IMR-90 (cell line): ENCODE measurements around the gene CCDC13. TPM values are rescaled to one million over a fixed set of nuclear protein-coding genes. Genes with fewer than 3 reads are reported as not detected.

Experiments
- MAFK ChIP-seq: IDR thresholded peaks from 2 replicates; pipeline ENCODE4 v1.6.1; 2012; ENCODE audit warnings: low read depth, low read length, improper control_type of control experiment
- MAZ ChIP-seq: IDR thresholded peaks from 2 replicates; pipeline ENCODE4 v1.6.1; 2012; ENCODE audit warnings: low read depth, mild to moderate bottlenecking, low read length, improper control_type of control experiment, moderate library complexity, borderline replicate concordance
- RFX5 ChIP-seq: IDR thresholded peaks from 2 replicates; pipeline ENCODE4 v1.8.0; 2012; ENCODE audit warnings: low read depth, mild to moderate bottlenecking, low read length, moderate library complexity
- polyA plus RNA-seq, 3 experiments: library from polyadenylated mRNA; depleted of rRNA; stranded (reverse); fragments of >200 nt; gene quantifications; 2 replicates each; pipeline ENCODE4 v1.2.3, GENCODE V29; 2012; ENCODE audit warnings: low replicate concordance in 1 of 3
- total RNA-seq: library from RNA; depleted of rRNA; stranded (reverse); fragments of >200 nt; gene quantifications from 2 replicates; pipeline ENCODE4 v1.2.3, GENCODE V29; 2012
- TF ChIP-seq, protein P1 (sequence below): conservative IDR thresholded peaks from 2 replicates; pipeline ENCODE4 v1.5.1; 2012; ENCODE audit warnings: mild to moderate bottlenecking, low read depth, low read length, improper control_type of control experiment

The CCDC13 gene
- total and polyA plus RNA-seq, 2 of the 4 experiments (the other 2 are of a cell fraction) = 0.18 to 0.19 TPM

DNA sequence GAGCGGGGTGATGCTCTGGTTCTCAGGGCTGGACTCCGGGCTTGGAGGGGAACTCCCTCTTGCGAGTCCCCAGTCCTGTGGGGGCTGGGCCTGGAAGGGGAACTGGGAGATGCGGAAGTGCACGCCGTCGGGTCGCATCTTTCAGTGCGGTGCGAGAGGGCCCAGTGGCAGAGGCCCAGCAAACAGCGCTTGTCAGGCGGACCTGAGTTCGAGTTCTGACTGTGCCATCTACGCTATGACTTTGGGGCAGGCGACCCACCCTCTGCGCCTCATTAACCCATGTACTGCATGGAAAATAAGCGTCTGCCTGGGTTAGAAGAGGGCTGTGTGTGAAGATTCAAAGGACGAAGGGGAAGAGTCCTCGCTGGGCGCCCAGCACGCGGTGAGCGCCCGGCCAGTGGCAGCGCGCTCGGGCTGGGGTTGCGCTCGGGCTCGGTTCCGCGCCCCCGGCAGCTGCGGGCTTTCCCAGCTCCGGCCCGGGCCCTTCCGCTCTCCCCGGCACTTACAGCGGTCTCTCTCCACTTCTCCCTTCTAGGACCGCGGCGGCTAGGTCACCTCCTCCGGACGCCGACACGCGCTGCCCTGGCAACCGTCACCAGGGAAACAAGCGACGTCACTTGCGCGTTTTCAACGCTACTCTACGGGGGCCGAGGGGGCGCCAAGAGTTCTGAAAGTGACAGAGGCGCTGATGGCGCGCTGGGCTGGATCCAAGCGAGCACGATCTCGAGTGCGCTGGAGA, at the start of gene CCDC13 (continued):
- TF ChIP-seq, protein P1, sequence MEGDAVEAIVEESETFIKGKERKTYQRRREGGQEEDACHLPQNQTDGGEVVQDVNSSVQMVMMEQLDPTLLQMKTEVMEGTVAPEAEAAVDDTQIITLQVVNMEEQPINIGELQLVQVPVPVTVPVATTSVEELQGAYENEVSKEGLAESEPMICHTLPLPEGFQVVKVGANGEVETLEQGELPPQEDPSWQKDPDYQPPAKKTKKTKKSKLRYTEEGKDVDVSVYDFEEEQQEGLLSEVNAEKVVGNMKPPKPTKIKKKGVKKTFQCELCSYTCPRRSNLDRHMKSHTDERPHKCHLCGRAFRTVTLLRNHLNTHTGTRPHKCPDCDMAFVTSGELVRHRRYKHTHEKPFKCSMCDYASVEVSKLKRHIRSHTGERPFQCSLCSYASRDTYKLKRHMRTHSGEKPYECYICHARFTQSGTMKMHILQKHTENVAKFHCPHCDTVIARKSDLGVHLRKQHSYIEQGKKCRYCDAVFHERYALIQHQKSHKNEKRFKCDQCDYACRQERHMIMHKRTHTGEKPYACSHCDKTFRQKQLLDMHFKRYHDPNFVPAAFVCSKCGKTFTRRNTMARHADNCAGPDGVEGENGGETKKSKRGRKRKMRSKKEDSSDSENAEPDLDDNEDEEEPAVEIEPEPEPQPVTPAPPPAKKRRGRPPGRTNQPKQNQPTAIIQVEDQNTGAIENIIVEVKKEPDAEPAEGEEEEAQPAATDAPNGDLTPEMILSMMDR = no peak
- TF ChIP-seq RFX5 (peak; percentile 90), MAZ (peak; percentile 15; the same call in 1 of the 2 replicates), MAFK (no peak)
